ENCODE measurements around the gene ZNF416. TPM values are rescaled to one million over a fixed set of nuclear protein-coding genes. Genes with fewer than 3 reads are reported as not detected.

The ZNF416 gene
- total RNA-seq, 1 donor from 2014 or later, result 7.1 TPM

DNA sequence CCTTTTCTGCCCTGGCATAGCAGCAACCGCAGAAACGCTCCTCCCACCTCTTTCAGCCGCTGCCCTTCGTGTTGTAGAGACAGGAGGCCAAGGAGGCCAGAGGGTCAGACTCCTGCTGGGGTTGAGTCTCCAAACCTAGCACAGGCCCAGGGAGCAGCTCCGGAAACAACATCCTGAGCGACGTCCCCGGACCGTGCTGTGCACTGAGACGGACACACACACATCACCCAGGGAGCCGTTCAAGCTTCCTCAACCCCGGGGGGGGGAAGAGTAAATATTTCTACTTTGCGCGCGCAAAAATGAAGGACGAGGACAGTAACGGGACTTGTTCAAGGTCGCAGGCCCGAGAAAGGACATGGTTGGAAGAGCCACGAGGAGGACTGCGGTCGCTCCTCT, 19.7 kb downstream of the ZNF416 start:
- no peak for DNase-seq (ENCODE audit: low spot score)

DNA sequence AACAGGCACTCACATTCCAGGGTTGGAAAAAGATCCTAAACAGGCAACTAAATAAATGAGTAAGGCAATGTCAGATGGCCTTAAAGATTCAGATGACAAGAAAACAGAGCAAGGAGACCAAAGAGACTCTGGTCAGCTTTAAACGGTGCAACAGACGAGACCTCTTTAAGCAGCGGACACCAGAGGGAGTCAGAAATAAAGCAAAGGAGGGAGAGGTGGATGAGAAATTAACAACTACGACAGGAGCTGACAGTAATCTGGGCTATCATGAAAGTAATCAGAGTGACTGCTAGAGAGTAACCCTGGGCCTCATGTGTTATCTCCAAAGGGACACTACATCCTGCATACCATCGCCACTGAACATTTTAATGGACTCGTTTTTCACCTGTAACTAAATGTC, 20.2 kb downstream of the ZNF416 start:
- DNase-seq (ENCODE audit: low spot score), result no peak

DNA sequence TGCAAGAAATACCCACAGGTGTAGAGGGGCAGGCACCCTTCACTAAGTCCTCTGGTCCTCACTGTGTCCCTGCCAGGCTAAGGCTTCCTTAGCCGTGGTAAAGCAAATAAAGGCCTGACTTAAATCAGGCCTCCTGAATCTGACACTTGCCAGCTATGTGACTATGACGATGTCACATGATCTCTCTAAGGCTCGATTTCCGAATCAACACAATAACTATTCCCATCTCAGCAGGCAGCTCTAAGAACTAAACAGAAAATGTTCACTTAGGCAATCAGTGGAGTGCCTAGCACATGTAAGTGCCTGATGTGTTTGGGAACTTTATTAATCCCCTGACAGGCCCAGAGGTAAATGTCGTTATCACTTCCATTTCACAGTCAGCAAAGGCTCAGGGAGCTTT, 21.1 kb downstream of the ZNF416 start:
- DNase-seq (ENCODE audit: low spot score), result no peak

DNA sequence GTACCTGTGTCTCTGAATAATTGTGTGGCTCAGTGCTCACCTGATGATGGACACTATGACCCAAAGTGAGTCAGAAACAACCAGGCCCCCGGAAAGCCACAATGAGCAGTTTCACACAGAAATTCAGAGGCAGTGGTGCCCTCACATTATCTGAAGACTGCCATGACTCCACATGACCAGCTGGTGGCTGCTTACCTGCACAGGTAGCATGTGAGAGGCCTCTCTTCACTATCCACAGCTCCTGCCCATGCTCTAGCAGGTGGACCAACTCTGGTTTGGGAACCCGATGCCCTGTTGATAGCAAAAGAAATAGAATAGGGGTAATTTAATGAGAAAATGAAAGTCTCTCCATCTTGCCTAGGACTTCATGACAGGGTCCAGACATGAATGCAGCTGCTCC, 26.3 kb downstream of the ZNF416 start:
- DNase-seq (ENCODE audit: low spot score), result no peak

DNA sequence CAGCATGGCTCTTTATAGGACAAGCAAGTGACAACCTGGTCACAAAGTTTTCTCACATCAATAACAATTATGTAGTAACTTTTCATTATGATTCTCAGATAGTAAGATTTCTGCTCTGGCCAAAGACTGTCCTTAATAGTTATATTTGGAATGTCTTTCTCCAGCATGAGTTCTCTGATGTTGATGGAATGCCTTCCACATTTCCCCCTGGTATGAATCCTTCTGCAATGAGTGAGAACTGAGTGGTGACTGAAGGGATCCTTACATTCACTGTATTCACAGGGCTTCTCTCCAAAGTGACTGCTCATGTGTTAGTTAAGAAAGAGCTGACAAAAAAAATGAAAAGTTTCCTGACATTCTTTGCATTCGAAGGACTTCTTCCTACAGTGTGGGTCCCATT, 32.2 kb downstream of the ZNF416 start:
- no peak for DNase-seq (ENCODE audit: low spot score)

DNA sequence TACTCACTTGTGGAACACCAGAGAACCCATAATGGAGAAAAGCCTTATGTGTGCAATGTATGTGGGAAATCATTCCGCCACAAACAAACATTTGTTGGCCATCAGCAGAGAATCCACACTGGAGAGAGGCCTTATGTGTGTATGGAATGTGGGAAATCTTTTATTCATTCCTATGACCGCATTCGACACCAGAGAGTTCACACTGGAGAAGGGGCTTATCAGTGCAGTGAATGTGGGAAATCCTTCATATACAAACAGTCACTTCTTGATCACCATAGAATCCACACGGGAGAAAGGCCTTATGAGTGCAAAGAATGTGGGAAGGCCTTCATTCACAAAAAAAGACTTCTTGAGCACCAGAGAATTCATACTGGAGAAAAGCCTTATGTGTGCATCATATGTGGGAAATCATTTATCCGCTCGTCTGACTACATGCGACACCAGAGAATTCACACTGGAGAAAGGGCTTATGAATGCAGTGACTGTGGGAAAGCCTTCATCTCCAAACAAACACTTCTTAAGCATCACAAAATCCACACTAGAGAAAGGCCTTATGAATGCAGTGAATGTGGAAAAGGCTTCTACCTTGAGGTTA, 40.7 kb downstream of the ZNF416 start:
- no peak for DNase-seq (ENCODE audit: low spot score)

DNA sequence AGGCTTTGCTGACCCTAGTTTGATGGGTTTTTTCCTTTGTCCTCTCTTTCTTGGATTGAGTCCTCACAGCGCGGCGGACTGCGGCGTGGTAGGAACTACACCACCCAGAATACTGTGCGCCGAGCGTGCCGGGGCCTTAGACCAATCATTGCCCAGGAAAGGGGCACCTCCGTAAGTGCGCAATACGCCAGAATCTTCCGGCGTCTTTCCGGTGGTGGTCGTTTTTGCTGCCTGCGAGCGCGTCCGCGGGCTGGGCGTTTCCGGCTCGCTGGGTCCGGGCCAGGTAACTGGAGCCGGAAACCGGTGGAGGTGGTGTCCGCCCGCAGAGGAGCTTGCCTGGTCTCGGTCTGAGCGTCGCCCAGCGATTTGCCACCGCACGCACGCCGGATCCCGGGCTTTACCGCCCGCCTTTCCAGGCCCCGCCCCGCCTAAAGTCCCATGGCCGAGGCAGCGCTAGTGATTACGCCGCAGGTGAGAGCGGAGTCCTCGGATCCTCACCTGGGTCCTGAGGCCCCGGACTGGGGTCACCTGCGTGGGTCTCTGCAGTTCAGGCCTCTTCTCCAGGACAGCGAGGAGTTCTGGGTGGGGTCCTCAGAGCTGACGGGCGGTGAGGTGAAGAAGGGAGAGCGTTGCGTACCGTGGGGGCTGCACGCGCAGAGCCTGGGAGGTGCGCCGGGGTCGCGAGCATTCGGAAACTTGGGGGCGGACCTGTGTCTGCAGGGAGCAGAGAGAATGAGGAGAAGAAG, 51.4 kb downstream of the ZNF416 start, which contains the start of gene ZNF549:
TSS of gene ZNF549 (plus strand) at position 221 of the 746 bp plus-strand sequence. CDS start at position 439, 218 bp downstream.
- DNase-seq (ENCODE audit: low spot score), result peak; percentile 91

Other genes with a start within 250 kb of the ZNF416 start
- gene ZNF304, start 227.6 kb downstream of the ZNF416 start, total RNA-seq, result 11.6 TPM
- gene TRAPPC2B, start 215.4 kb downstream of the ZNF416 start, total RNA-seq, result 10.6 TPM
- 5.6 TPM for gene ZNF547, start 215.4 kb downstream of the ZNF416 start, total RNA-seq
- gene ZNF548, start 189.1 kb downstream of the ZNF416 start, total RNA-seq, result 23.5 TPM
- gene ZNF17, start 167.8 kb downstream of the ZNF416 start, total RNA-seq, result 14.4 TPM
- gene ZNF749, start 143.6 kb downstream of the ZNF416 start, total RNA-seq, result 9.8 TPM
- gene VN1R1, start 121.8 kb downstream of the ZNF416 start, total RNA-seq, result 0.95 TPM
- gene ZNF772, start 101.3 kb downstream of the ZNF416 start, total RNA-seq, result 18.9 TPM
- 9.6 TPM for gene ZNF419, start 91.2 kb downstream of the ZNF416 start, total RNA-seq
- 9.9 TPM for gene ZNF773, start 79.0 kb downstream of the ZNF416 start, total RNA-seq
- 8.0 TPM for gene ZNF549, start 51.6 kb downstream of the ZNF416 start, total RNA-seq
- 15.1 TPM for gene ZNF550, start 19.0 kb downstream of the ZNF416 start, total RNA-seq
- gene ZIK1, start 5.2 kb upstream of the ZNF416 start, total RNA-seq, result 7.6 TPM
- 5.1 TPM for gene ZNF530, start 21.0 kb upstream of the ZNF416 start, total RNA-seq
- gene ZNF134, start 35.3 kb upstream of the ZNF416 start, total RNA-seq, result 19.0 TPM
- gene ZNF211, start 54.3 kb upstream of the ZNF416 start, total RNA-seq, result 19.6 TPM
- gene ZSCAN4, start 90.0 kb upstream of the ZNF416 start, total RNA-seq, result not detected
- gene ZNF551, start 103.1 kb upstream of the ZNF416 start, total RNA-seq, result 5.3 TPM
- 11.7 TPM for gene ZNF154, start 130.3 kb upstream of the ZNF416 start, total RNA-seq
- gene ZNF671, start 148.7 kb upstream of the ZNF416 start, total RNA-seq, result 14.9 TPM
- gene ZNF776, start 167.9 kb upstream of the ZNF416 start, total RNA-seq, result 21.6 TPM
- gene ZNF586, start 190.8 kb upstream of the ZNF416 start, total RNA-seq, result 20.2 TPM
- gene ZNF552, start 236.0 kb upstream of the ZNF416 start, total RNA-seq, result 47.0 TPM